Hematopoietic multipotent progenitor cell treated with erythropoietin and hydrocortisone succinate and interleukin-3 and kit ligand, for 17 days (in vitro differentiated cells): ENCODE results near the gene FNDC11.
"Not testable (repeated sequence)": the region's sequence is repeated elsewhere in the genome, so short reads cannot be mapped to it uniquely, and the experiment has no call there.

Source experiments
- DNase-seq: peaks from one replicate; pipeline ENCODE4 v3.0.0-alpha.2; 2015; ENCODE audit warnings: low spot score

The FNDC11 gene

DNA sequence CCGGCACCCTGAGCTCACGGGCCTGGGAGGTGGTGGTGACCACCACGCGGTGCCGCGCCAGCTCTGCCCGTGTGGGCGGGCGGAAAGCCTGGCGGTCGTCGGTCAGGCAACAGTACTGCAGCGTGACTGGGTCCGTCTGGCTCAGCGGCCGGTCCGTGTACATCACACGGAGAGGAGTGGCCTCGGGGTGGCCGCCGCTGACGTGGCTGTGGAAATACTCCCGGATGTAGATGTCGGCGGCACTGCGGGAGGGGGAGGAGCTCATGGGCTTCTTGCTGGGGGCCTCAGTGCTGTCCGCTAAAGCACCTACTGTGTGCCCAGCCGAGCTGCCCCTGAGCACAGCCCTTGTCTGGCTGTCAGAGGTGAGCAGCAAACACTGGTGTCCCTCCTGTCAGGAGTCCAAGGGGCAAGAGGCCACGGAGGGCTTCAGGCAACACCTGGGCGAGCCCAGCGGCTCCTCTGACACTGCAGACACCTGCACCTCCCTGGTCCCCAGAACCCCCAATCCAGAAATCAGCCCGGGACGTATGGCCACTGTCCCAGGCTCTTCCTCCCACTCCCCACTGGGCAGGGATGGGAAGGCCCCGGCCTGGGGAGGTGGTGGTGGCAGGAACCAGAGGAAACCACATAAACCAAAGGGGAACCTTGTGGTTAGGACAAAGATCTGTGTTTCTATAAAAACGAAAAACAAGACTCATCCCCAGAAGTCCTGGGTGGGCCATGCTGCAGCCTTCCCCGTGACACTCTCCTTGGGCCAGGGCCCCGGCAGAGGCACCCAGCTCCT is 13.6 kb downstream of the FNDC11 start:
- DNase-seq = no peak

DNA sequence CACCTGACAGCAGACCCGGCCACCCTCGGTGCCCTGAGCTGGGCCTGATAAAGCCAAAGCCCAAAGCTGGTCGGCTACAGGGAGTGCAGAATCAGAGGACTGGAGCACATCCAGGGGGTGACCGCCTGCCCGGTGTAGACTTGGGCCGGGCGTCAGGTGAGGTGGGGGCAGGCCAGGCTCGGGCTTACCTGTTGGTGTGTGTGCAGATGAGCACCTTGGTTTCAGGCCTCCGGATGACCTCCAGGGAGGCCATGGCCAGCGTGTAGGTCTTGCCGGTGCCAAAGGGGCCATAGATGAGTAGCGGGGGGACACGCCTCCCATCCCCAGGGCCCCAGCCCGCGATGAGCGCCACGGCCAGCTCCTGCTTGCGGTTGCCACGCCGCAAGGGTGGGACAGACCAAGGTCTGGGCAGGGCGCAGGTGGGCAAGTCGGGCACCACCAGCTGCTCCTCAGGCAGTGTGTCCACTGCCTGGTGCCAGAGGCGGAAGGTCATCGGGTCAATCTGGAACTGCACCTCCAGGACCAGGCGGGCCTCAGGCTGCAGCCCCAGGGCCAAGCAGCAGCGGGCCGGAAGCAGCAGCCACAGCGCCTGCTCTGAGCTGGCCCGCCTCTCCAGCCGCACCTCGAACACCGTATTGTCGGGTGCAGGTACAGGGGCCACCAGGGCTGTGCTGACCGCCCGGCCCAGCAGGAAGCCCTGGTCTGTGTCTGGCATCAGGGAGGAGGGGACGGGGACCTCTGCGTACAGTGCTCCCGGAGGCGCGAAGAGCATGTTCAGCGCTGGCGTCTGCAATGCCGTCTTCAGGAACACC is 14.4 kb downstream of the FNDC11 start:
- no peak for DNase-seq

DNA sequence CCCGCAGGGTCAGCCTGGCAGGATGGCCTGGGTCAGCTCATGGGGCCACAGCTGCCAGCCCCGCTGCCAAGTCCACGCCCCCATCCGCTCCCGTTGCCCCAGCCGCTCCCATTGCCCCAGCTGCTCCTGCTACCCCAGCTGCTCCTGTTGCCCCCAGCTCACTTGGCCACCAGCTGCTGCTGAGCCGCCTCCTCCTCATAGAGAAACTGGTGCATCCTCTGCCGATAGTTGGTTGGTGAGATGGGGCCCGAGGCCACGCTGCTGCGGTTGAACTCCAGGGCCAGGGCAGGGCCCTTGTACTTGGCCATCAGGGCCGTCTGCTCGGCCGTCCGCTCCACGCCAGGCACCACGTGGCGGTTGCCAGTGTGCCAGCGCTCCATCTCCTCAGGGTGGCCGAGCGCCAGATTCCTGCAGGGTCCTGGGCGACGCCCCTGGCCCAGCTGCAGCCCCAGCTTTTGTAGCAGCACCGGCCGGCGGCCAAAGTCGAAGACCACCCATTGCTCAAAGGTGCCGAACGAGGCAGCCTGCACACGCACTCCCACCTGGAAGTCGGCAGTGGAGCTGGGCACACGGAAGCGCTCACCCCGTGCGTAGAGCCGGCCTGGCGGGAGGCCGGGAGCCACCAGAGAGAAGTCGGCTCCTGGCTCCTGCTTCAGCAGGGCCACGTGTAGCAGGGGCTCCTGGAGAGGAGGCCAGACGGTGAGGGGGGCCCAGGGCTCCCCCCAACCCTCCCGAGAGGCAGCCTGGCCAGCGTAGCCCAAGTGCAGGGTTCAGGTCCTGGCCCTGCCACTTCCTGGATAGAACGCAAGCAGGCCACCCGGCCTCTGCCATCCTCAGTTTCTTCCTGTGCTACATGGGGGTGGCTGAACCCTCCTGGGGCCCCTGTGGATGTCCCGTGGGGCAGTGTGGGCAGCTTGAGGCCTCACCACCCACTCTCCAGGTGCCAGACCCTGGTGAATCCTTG is 15.3 kb downstream of the FNDC11 start:
- no peak for DNase-seq

DNA sequence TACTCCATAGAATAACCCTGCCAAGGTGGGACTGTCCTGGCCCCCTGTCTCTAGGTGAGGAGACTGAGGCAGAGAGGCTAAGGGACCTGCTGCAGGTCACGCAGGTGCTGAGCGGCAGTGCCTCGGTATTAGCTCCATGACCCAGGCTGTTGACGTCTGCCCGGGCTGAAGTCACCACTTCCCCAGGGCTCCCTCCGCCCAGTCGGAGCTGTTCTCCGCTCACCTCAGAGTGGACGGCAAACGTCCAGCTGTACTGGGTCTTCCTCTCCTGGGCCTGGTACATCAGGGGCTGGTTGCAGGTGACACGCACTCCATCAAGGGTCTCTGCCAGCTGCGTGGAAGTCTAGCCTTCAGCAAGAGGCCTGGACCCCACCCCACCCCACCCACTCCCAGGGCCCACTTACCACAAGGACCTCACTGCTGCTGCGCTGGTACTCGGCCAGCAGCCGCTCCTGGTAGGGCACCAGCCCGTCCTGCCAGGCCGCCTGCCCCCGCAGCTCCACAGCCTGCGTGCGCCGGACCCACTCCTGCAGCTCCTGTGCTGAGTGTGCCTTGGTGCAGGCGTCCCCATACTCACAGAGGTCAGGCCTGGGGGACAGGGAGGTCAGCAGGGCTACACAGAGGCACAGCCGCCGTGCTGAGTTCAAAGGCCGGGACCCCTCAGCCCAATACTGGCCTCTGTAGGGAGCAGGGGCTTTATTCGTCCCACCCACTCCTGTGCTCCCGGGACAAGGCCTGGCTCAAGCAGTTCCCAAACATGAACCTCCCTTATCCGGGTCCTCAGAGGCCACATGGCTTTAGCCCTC is 16.5 kb downstream of the FNDC11 start:
- no peak for DNase-seq

DNA sequence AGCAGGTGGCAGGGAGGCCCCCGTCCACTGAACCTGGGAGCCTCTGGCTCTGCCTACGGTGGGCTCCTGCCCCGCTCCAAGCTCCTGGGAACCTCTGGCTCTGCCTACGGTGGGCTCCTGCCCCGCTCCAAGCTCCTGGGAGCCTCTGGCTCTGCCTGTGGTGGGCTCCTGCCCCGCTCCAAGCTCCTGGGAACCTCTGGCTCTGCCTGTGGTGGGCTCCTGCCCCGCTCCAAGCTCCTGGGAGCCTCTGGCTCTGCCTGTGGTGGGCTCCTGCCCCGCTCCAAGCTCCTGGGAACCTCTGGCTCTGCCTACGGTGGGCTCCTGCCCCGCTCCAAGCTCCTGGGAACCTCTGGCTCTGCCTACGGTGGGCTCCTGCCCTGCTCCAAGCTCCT is 17.1 kb downstream of the FNDC11 start:
- DNase-seq = not testable (repeated sequence)

DNA sequence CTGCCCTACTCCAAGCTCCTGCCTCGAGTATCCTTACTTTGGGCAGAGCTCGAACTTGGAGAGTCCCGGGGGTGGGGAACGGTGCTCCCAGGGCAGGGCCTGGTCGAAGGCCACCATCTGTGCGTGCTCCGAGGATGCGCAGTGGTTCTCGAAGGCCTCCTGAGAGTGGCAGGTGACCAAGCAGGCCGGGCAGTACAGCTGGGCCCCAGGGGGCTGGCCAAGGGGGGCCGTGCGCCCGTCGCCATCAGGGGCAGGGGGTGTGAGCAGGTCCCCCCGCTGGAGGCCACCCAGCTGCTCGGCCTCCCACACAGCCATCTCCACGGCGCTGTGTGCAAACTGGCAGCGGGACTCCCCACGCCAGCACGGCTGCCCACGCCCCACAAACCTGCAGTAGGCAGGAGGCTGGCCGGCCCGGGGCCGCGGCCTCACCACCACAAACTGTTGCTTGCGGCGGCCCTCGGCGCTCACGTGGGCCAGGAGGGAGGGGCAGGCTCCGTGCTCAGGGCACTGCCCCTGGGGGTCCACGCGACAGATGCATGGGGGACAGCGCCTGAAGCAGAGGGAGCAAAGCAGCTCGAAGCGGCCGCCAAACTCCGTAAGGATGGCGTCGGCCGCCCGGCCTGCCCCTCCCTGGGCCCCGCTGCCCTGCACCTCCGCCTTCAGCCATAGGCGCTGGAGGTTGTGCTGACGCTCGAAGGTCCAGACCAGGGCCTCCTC is 18.3 kb downstream of the FNDC11 start:
- no peak for DNase-seq

DNA sequence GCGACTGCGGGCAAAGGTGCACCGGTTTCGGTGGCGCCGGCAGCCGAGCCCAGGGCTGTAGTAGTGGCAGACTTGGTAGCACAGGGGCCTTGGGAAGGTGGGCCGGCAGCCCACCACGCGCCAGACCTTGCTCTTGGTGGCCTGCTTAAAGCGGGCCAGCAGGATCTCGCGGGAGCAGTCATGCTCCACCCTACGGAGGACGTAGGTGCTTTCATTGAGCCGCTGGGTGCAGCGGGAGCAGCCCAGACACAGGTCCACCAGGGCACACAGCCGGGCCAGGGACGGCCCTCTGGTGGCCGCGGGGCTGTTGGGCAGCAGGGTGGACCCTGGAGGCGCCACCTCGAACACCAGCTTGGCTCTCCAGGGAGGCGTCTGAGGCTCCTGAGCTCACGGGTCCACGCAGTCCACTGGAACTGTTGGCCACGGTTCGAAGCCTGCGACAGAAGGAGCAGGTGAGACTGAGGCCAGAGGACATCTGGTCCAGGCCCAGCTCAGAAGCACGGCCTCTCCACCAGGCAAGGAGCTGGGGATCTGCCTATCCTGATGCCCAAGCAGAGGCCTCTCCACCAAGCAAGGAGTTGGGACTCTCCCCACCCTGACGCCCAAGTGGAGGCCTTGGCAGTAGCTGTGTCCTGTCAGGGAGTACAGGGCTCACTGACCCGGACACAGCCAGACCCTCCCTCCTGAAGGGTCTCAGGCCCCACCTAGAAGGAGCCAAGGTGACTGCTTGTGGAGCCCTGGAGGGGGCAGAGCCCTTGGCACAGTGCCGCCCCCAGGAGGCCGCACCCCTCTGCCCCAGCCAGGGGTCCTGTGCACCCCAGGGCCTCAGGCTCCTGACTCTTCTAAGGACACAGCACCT is 19.1 kb downstream of the FNDC11 start:
- no peak for DNase-seq

DNA sequence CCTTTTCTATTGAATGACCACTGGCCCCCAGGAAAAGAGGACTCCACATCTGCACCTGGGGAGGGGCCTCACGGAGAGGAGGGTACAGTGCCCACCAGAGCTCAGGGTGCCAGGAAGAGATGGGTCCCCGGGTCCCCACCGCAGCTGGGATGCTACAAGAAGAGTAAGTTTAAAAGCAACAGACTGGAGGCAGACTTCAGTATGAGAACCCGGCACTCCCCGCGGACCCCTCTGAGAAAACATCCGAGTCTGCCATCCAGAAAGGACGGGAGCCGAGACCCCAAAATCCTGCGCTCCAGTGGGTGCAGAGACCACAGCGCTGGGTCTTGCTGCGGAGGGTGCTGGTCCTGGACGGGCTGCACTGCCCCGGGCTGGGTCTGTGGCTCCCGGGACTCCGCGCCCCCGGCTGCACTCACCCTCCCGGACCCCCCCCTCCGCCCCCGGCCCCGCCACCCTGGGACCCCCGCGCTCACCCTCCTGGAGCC is 19.7 kb downstream of the FNDC11 start:
- no peak for DNase-seq

DNA sequence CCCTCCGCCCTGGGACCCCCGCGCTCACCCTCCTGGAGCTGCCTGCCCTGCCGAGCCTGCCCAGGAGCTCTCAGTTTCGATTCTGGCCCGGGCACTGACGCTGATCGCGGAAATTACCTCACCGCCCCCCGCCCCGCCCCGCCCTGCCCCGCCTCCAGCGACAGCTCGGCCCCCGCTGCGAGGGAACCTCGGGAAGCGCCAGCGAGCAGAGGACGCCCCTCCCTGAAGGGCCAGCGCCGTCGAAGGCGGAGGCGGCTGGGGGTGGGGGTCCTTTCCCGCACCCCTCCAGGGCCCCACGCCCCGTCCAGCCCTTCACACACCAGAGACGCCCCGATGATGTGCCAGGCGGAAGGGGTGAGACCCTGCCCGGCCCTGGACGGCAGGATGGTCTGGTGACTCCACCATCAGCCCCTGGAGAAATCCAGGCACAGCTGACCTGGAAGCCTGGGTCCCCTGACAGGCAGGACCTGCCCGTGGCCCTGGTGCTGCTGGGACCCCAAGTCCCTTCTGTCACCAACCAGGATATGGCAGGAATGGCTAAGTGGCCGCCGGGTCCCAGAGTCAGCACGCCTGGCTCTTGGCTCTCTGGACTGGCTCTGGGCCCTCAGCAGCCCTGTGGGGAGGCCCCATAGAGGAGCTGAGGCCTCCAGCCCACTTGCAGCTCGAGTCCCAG is 20.3 kb downstream of the FNDC11 start, which contains the start of gene HELZ2:
Gene HELZ2, minus strand, starts transcription at position 84 of the 673 bp plus-strand sequence. CDS start 1,854 bp downstream, outside the sequence.
- no peak for DNase-seq

DNA sequence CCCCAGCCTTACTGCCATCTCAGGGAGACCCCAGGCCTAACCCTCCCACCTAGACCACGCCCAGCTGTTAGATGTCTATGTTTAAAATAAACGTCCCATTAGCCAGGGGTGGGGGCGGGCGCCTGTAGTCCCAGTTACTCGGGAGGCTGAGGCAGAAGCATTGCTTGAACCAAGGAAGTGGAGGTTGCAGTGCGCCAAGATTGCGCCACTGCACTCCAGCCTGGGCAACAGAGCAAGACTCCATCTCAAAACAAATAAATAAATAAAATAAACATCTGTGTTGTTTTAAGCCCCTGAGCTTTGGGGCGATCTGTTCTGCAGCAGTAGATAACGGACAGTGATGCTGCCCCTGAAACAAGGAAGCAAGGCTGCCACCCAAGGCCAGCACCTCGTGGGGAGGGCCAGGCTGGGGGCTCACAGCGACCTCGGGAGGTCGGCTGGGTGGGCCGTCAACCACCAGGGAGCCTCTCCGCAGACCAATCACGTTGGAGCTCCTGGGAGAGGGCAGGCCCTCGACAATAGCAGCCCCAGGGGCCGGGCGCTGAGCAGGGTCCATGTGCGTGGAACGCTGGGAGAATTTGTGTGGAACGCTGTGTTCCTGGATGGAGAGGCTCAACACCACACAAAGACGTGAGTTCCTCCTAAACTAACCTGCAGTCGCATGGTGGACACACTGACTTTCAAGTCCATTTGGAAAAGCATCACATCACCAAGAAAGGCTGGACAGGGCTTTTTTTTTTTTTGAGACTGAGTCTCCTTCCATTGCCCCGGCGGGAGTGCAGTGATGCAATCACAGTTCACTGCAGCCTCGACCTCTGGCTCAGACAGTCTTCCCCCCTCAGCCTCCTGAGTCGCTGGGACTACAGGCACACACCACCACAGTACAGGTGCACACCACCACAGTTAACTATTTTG is 21.1 kb downstream of the FNDC11 start:
- DNase-seq = no peak

DNA sequence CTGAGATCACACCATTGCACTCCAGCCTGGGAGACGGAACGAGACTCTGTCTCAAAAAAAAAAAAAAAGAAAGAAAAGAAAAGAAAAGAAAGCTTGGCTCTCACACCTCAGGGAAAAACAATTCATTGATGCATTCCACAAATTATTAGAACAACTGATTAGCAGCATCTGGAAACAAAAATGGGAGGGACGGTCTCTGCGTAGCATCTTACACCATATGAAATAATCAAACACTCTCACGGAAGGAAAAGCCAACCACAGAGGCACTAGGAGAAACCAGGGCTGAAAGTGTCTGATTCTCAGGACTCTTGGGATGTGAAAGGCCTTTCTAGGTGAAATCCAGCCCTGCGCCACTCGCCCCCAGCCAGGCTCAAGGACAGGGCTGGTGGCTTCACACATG is 22.4 kb downstream of the FNDC11 start:
- no peak for DNase-seq

DNA sequence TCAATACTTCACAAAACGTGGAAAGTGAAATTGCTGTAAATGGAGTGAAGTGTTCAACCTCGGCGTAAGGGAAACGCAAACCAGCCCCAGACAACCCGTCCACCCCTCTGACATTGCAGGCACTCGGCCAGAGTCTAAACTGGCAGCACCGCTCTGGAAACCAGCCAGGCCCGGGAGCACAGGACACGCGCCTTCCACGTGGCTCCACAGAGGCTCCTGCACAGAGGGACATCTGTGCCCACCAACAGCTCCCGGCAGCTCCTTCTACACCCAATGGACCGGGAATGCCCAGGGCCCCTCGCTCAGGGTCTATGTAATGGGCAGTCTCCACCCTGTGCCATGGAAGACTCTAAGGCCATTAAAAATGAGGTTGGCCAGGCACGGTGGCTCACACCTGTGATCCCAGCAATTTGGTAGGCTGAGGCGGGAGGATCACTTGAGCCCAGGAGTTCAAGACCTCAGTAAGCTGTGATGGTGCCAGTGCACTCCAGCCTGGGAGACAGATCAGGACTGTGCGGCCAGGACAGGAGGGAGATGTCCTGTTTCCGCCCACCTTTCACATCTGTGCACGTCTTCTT is 23.4 kb downstream of the FNDC11 start:
- DNase-seq = no peak

DNA sequence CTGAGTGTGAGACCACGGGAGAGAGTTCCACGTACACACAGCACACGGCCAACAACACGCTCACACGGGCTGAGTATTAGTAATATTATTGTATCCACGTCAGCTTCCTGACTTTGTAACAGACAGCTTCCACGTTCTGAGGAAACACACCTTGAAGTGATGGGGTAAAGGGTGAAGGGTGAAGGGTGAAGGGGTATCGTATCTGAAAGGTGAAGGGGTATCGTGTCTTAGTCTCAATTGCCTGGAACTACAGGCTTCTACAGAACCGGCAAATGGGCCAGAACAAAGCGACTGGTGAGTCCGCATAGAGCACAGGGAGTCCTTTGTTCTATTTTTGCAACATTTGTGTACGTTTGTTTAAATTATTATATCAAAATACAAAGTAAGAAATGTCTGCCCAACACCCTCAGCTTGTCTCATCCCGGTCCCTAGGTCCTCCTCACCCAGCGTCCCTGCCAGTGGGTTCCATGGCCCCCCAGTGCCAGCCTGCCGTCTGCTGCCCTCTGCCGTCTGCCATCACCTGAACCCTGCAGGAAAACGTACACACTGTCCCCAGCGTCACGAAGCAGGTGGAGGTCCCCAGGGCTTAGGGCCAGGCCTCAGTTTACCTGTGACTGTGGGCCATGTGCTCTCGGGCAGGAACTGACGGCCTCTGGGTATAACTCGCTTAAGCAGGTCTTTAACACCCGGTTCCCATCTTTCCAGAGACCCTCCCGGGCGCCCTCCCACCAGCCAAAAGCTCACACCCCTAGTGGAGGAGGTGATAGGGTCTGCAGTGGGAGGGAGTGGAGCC is 24.5 kb downstream of the FNDC11 start:
- no peak for DNase-seq

DNA sequence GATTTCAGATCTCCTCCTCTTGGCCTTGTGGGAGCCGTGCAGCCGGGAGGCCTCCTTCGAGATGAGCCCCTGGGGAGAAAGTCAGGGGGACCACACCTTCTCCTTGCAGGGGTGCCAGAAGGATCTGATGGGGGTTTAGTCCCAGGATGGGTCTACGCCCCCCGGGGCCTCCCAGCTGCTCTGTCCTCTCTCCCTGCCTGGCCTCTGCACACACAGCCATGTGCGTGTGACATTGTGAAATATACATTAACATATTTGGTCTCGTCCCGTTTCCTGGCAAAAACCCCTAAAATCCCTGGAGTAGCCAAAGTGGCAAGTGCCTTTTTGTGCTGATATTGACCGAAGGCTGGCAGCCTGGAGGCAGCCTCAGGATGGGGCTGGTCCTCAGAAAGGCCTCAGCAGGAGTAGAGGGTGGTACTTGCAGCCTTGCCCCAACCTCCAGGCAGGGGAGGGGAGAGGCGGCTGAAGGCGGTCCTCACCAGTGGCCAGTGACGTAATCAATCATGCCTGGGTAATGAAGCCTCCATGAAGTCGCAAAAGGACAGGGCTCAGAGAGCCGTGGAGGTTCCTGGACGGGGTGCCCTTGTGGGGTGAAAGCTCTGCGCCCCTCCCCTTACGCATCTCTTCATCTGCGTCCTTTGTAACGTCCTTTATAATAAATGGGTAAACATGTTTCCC is 25.2 kb downstream of the FNDC11 start:
- DNase-seq = no peak

DNA sequence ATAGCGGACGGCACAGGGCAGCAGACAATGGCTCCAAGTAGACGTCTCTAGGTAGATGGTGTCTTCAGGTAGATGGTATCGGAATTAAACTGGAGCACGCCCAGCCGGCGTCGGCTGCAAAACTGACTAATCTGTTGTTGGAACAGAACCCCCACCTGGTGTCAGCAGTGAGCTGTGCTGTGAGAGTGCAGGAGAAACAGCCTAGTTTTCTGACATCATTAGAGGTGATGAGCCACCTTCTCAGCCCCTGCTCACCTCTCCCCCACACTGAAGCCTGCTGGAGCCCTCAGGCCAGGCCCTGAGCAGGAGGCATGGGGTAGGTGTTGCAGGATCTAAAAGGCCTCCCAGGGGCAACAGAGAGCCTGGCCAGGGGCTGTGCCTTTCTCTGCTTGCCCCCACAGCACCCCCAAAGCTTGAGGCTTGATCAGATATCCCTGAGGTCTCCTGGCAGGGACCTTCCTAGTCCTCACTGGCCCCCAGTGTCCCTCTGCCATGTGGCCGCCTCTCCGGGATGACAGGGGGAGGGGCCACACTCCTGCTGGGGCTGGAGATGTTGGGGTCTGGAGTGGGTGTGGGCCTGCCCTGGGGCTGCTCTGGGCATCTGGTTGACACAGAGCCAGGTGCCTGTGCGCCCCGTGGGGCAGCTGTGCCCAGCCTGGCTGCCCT is 27.0 kb downstream of the FNDC11 start:
- DNase-seq = no peak
